GM18909 (cell line): Measurements from ENCODE around the gene PCSK6.
"Not testable (repeated sequence)": the region's sequence is repeated elsewhere in the genome, so short reads cannot be mapped to it uniquely, and the experiment has no call there.

Experiments
- ATAC-seq: cut with Tn5 transposase; IDR thresholded peaks from one replicate; pipeline ENCODE4 v1.9.1; 2021; ENCODE audit warnings: mild to moderate bottlenecking; ENCODE audit not compliant: unreplicated experiment, poor library complexity

PCSK6 gene

GRCh38 chr15:101437618-101438481 lies 51.7 kb downstream of the PCSK6 start:
- no peak for ATAC-seq

- no peak for ATAC-seq
Measured at GRCh38 chr15:101437209-101437608, 52.3 kb downstream of the PCSK6 start.

GRCh38 chr15:101436526-101436925 lies 53.0 kb downstream of the PCSK6 start:
- no peak for ATAC-seq

DNA sequence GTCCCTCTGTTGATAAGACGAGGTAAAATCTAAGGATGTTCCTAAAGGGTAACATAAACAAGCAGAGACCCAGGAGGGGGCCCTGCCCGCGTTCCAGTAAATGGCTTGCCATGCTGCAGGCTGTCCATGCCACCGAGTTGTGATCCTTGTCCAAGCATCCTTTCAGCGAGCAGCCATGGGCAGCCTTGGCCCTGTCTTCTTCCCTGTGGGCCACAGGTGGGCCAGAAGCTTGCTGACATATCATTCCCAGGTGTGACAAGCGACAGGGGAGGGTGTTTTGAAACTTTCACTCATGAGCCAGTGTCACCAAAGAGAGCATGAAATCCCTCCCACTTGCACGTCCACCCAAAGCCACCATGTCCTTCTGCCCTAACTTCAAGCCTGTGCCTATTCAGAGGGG lies 53.7 kb downstream of the PCSK6 start:
- no peak for ATAC-seq

- no peak for ATAC-seq
Measured at GRCh38 chr15:101434032-101434920, 55.2 kb downstream of the PCSK6 start.

GRCh38 chr15:101433396-101433795 lies 56.1 kb downstream of the PCSK6 start:
- no peak for ATAC-seq

- ATAC-seq: no peak
Measured at GRCh38 chr15:101432982-101433381, 56.5 kb downstream of the PCSK6 start.

DNA sequence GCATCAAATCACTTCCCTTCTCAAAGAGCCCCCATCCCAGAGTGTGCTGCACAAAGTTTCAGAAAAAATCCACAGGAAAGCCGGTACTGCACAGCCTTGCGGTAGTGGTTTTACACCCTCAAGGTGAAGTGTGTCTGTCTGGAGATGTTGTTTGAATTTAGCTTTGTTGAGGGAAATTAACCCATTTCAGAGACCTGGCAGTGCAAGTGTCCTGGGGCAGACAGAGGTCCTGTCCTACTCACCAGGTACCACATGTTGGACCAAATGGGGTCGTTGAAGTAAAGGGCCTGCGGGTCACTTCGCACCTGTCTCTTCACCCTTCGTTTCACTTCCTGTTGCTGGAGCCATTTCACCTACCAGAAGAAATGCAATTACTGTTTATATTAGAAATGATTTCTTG lies 57.8 kb downstream of the PCSK6 start:
- no peak for ATAC-seq

DNA sequence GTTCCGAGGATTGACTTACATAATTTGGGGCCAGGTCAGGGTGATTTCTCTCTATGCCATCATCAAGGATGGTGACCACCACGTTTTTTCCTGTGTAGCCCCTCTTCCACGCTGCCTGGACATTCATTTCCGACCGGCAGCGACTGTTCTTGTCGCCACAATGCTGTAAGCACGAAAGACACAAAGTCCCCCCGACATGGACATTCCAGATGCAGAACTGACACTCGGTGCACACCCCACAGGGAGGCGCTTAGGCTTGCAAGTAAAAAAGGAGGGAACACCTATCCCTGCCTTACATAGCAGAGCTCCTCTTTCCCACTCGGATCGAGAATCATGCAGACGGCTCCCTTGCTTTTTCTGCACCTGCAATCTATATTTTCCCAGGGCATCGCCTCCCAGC lies 58.2 kb downstream of the PCSK6 start:
- no peak for ATAC-seq

- ATAC-seq: no peak
Measured at GRCh38 chr15:101429646-101430045, 59.9 kb downstream of the PCSK6 start.

DNA sequence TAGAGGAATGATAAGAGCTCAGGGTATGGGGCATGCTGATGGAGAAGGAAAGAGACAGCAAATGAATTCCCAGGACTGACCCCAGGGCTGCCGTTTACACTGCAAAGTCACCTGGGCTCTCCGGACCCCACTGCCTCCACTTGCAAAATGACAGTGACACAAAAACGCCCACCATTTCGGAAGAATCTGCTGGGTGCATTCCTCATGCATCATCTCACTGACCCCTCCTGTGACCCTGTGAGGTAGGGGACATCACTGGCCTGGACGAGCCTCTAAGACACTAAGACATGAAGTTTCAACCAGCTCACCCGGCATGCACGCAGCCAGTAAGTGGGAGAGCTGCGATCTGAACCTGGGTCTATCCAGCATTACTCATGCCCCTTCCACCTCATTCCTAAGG lies 60.3 kb downstream of the PCSK6 start:
- no peak for ATAC-seq

GRCh38 chr15:101428758-101429157 lies 60.7 kb downstream of the PCSK6 start:
- no peak for ATAC-seq

- ATAC-seq: no peak
Measured at GRCh38 chr15:101427606-101428487, 61.7 kb downstream of the PCSK6 start.

- no peak for ATAC-seq
Measured at GRCh38 chr15:101426761-101427333, 62.7 kb downstream of the PCSK6 start.

GRCh38 chr15:101425787-101426365 lies 63.6 kb downstream of the PCSK6 start:
- ATAC-seq: no peak

GRCh38 chr15:101424984-101425383 lies 64.5 kb downstream of the PCSK6 start:
- ATAC-seq: no peak

GRCh38 chr15:101420232-101420631 lies 69.3 kb downstream of the PCSK6 start:
- ATAC-seq: no peak

GRCh38 chr15:101416475-101416874 lies 73.0 kb downstream of the PCSK6 start:
- not testable (repeated sequence) for ATAC-seq

DNA sequence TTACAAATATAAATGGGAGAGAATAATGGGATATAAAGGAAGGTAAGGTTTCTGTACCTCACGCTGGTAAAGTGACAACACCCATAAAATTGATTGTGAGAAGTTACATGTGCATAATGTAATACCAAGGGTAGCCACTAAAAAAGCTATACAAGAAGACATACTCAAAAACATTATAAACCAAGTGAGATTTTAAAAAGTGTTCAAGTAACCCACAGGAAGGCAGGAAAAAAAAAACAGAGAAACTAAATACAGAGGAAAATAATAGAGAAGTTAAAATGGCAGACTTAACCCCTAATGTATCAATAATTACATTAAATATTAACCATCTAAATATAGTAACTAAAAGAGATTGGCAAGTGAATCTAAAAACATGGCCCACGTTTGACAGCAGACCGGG lies 76.3 kb downstream of the PCSK6 start:
- ATAC-seq: no peak

DNA sequence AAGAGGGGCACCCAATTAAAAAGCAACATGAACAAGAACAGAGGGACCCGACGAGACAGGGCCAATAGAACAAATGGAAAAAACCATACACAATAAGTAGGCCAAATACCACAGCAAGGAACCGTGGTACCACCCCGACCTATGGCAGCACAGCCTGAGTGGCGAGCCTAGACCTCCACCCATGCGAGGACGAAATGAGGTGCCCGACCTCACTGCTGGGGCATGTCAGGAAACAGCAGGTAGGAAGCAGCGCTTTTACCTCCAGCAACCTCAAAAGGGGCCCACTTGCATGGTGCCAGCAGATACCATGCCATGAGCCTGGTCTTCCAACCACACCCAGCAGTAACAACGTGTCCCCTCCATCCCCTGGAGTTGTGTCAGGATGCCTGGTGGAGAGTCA lies 77.9 kb downstream of the PCSK6 start:
- no peak for ATAC-seq
